Activated naive CD8-positive, alpha-beta T cell treated with anti-CD3 and anti-CD28 coated beads, Interleukin-2, amount 10 ng/mL, durations not matched to agents 7 days and 5 days (primary cell): ENCODE data around the gene CTNND2. TPM values are rescaled to one million over a fixed set of nuclear protein-coding genes. Genes with fewer than 3 reads are reported as not detected.

Source experiments
- ATAC-seq: fragments of 150-1000 bp; cut with Tn5 transposase; one replicate; pipeline ENCODE4 v1.10.0; 2021; ENCODE audit warnings: low read depth, moderate library complexity
- POLR2A ChIA-PET: fragments of 350-600 bp; sonication (Branson Sonifier 250); formaldehyde crosslinking; loops from one replicate; lab custom pipeline; 2021; ENCODE audit warnings: antibody characterized with exemption; lab: Charles Lee
- DNase-seq: peaks from one replicate; pipeline ENCODE4 v3.0.0; 2021
- H3K27ac Mint-ChIP-seq: one replicate; pipeline ENCODE4 v1.8.0; 2022; ENCODE audit warnings: mild to moderate bottlenecking, mixed read lengths
- H3K27me3 Mint-ChIP-seq: one replicate; pipeline ENCODE4 v1.8.0; 2022; ENCODE audit warnings: mild to moderate bottlenecking, moderate library complexity, mixed read lengths
- H3K36me3 Mint-ChIP-seq: one replicate; pipeline ENCODE4 v1.8.0; 2021; ENCODE audit warnings: mild to moderate bottlenecking, mixed read lengths
- H3K4me1 Mint-ChIP-seq: one replicate; pipeline ENCODE4 v1.8.0; 2021; ENCODE audit warnings: mixed read lengths
- H3K4me3 Mint-ChIP-seq: one replicate; pipeline ENCODE4 v1.8.0; 2022; ENCODE audit warnings: mild to moderate bottlenecking, moderate library complexity, mixed read lengths
- H3K9me3 Mint-ChIP-seq: one replicate; pipeline ENCODE4 v1.8.0; 2021; ENCODE audit warnings: mixed read lengths
- total RNA-seq, 2 experiments: library from RNA; stranded (reverse); gene quantifications; one replicate each; pipeline ENCODE4 v1.2.3, GENCODE V29; 2021

The CTNND2 gene
- total RNA-seq, 2 experiments from 2014 or later = not detected

DNA sequence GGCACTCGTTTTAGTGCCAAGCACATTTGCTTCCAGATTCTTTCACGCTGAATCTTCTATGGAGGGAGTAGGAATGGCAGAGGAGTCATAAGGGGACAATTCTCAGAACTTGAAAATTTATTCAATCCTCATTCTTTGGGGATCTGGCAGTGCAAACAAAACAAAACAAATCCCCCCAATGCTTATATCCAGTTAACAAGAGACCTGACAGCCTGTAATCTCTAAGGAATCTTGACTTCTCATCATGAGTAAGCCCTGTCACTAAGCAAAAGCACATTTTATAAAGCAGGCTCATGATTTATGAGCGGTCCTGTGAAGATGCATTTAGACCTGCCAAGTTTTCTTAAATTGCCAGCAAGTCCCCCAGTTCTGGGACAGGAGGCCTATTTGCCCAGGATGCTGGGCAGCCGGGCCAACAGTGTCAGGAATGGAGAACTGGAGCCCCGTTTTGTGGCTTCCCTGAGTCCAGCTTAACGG, 513.9 kb downstream of the CTNND2 start:
- H3K36me3 Mint-ChIP-seq = no peaks in the 10 kb centered on the region
- ATAC-seq (no peak), DNase-seq (no peak)
- no peak overlapping the region for H3K27ac Mint-ChIP-seq
- no peak overlapping the region for H3K4me3 Mint-ChIP-seq
- no peaks in the 10 kb centered on the region for H3K4me1 Mint-ChIP-seq
- H3K27me3 Mint-ChIP-seq = peaks cover 15% of the 10 kb centered on the region
- POLR2A ChIA-PET = no interaction called here
- no peaks in the 10 kb centered on the region for H3K9me3 Mint-ChIP-seq

DNA sequence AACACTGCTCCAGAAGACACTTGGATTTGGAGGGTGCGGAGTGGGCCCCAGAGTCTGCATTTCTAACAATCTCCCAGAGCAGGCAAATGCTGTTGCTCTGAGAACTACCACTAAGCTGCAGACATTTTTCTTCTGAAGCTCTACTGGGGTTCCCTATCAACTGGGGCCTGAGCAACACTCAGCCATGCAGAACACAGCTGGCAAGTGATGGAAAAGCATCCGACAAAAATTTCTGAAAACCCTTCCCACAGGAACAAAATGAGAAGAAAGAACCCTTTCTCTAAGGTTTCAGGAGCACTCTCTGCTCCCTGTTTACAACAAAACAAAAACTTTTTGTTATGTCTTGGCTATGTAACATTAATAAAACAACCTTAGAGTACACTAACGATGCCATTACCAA, 516.9 kb downstream of the CTNND2 start:
- H3K4me1 Mint-ChIP-seq = peaks cover 2% of the 10 kb centered on the region
- no peak overlapping the region for H3K27ac Mint-ChIP-seq
- no peak overlapping the region for H3K4me3 Mint-ChIP-seq
- no peaks in the 10 kb centered on the region for H3K9me3 Mint-ChIP-seq
- ATAC-seq (no peak), DNase-seq (no peak)
- H3K27me3 Mint-ChIP-seq = peaks cover 32% of the 10 kb centered on the region
- POLR2A ChIA-PET = no interaction called here
- H3K36me3 Mint-ChIP-seq = no peaks in the 10 kb centered on the region

DNA sequence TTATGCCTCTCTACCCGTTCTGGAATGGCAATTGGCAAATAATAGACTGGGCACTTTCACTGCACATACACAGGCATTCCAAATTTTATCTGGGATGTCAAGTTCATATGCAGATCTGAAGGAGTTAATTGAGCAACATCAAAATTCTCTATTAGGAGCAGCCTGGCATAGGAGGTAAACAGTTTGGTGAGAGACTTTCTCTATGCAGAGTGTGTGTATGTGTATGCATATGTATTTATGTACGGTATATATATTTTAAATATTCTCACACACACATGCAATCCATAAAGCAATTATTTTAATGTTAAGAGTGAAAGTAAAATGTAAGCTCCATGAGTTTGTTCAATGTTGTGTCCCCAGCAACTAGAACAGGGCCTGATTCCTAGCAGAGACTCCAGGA, 517.8 kb downstream of the CTNND2 start:
- H3K27me3 Mint-ChIP-seq = peaks cover 35% of the 10 kb centered on the region
- POLR2A ChIA-PET = no interaction called here
- H3K4me1 Mint-ChIP-seq = peaks cover 2% of the 10 kb centered on the region
- no peaks in the 10 kb centered on the region for H3K36me3 Mint-ChIP-seq
- H3K27ac Mint-ChIP-seq = no peak overlapping the region
- no peaks in the 10 kb centered on the region for H3K9me3 Mint-ChIP-seq
- ATAC-seq (no peak), DNase-seq (no peak)
- H3K4me3 Mint-ChIP-seq = no peak overlapping the region

DNA sequence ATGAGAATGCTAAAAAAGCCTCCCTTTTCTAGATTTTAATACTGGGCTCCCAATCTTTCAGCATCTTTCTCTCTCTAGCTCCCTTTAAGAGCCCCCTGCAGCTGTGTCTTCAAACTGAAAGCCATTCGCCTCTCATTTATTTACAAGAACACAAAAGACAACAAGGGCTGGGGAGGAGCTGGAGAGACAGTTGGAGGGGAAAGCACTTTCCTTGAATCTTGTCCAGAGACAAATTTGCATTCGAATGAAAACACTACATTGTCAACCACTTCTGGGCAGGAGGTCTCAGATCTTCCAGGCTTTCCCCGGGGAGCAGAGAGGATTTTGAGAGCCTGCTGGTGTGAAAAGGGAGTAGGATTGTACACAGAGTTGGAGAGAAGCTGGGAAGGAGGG, 518.3 kb downstream of the CTNND2 start:
- Mint-ChIP-seq H3K27me3 (peaks cover 36% of the 10 kb centered on the region), H3K36me3 (no peaks in the 10 kb centered on the region), H3K27ac (no peak overlapping the region), H3K4me3 (no peak overlapping the region), H3K4me1 (peaks cover 2% of the 10 kb centered on the region), H3K9me3 (no peaks in the 10 kb centered on the region)
- no peak for ATAC-seq
- no peak for DNase-seq
- POLR2A ChIA-PET = no interaction called here

DNA sequence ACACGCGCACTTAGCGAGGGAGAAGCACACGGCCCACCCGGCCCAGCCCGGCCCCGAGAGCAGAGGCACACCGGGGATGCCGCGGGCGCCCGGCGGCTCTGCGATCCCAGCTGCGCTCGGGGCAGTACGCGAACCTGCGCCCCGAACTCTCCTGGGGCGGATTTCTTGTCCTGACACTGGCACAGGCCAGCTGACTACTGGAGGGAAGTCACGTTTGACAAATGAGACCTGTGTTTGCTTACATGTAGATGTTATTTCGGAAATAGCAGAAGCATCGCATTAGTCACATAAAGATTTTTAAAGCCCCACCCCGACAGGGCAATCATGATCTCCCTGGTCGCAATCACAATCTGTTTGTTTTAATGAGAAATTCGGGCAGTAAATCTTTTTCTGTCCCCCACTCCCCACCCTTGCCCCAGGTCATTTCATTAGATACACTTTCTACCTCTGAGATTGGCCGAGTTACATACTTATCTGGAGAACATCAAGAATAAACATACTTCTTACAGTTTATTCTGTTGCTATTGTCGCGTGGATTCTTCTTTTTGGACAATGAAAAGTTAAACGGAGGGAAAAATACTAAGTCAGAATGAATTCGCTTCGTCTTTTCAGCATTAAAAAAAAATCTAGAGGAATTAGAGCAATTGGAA, 518.9 kb downstream of the CTNND2 start:
- POLR2A ChIA-PET = no interaction called here
- Mint-ChIP-seq H3K27me3 (peaks cover 36% of the 10 kb centered on the region), H3K9me3 (no peaks in the 10 kb centered on the region), H3K27ac (no peak overlapping the region), H3K36me3 (no peaks in the 10 kb centered on the region), H3K4me1 (peaks cover 2% of the 10 kb centered on the region), H3K4me3 (no peak overlapping the region)
- no peak for ATAC-seq
- DNase-seq = peak; percentile 28

DNA sequence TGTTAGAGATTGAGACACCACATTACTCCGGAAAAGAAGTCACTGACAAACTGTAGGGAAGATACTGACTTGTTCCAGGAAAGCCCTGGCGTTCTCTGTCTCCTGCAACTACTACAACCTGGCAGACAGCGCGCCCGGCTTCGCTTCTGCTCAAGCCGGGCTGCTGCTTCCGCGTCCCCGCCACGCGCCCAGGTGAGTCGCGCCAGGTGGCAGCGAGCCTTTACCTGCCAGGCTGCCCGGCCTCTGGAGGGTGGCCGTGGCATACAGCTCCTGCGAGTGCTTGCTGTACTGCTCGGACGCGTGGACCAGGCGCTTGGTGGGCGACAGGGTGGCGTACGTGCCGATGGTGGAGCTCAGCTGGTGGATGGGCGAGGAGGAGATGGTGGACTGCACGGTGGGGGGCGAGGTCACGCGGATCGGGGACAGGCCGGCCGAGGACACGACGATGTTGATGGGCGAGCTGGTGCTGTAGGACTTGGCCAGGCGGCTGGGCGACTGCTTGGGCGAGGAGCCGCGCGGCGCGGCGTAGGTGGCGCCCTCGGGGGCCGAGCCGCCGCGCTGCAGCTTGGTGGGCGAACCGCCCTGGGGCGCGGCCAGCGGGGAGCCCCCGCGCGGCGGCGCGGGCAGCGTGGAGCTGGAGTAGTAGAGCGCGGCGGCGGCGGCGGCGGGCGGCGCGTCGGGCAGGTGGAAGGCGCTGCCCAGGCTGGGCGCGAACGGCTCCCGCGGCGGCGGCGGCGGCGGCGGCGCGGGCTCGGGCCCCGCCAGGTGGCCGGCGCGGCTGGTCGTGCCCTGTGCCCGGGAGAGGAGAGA, 519.6 kb downstream of the CTNND2 start:
- ATAC-seq = no peak
- no peak for DNase-seq
- no peak overlapping the region for H3K27ac Mint-ChIP-seq
- no peaks in the 10 kb centered on the region for H3K9me3 Mint-ChIP-seq
- H3K4me1 Mint-ChIP-seq = peaks cover 2% of the 10 kb centered on the region
- H3K4me3 Mint-ChIP-seq = no peak overlapping the region
- H3K36me3 Mint-ChIP-seq = no peaks in the 10 kb centered on the region
- POLR2A ChIA-PET = no interaction called here
- peaks cover 36% of the 10 kb centered on the region for H3K27me3 Mint-ChIP-seq

DNA sequence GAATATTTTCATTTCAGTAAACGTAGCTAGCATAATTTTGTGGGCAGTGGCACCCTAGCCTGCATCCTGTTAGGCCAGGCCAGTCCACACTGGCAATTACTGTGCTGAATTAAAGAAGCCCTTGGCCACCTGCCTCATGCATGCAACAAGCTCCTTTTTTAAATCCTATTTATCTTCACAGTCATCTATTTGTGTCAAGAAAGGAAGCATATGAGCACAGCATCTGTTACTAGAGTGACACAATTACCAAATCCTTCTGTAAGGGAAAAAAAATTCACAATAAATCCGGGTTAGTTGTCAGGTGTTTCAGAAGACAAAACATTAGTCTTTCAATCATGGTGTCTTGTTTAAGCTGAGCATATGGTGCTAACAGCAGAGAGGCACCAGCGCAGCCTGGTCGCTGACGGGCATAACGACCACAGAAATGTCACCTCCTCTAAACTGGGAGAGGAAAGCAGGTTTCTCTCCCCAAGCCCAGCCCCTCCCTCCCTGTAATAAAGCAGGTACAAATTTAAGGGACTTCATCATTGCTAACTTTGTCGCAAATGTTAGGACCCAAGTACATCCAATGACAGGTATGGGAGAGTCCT, 520.6 kb downstream of the CTNND2 start:
- no peak overlapping the region for H3K4me3 Mint-ChIP-seq
- no peaks in the 10 kb centered on the region for H3K9me3 Mint-ChIP-seq
- H3K4me1 Mint-ChIP-seq = peaks cover 2% of the 10 kb centered on the region
- no peak for ATAC-seq
- no peak for DNase-seq
- H3K27ac Mint-ChIP-seq = no peak overlapping the region
- peaks cover 36% of the 10 kb centered on the region for H3K27me3 Mint-ChIP-seq
- POLR2A ChIA-PET = no interaction called here
- no peaks in the 10 kb centered on the region for H3K36me3 Mint-ChIP-seq

DNA sequence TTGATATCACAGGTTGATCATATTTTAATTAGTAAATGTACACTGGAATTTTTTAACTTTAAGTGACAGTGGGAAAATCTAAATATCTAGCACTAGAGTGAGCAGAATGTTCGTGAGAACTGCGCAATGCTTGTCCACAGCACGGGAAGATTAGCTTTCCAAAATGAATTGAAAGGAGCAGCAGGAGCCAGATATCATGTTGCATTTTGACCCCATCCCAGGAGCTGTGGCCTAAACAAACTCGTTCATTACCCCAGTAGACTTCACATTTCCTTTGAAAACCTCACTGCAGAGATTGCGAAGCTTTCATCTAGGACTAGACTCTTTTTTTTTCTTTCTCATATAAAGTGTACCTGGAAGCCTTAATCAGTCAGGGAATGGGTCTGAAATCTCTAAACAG, 525.8 kb downstream of the CTNND2 start:
- Mint-ChIP-seq H3K27me3 (peaks cover 11% of the 10 kb centered on the region), H3K4me1 (no peaks in the 10 kb centered on the region), H3K27ac (no peak overlapping the region), H3K4me3 (no peak overlapping the region), H3K36me3 (no peaks in the 10 kb centered on the region), H3K9me3 (no peaks in the 10 kb centered on the region)
- DNase-seq = no peak
- POLR2A ChIA-PET = no interaction called here
- ATAC-seq = no peak

DNA sequence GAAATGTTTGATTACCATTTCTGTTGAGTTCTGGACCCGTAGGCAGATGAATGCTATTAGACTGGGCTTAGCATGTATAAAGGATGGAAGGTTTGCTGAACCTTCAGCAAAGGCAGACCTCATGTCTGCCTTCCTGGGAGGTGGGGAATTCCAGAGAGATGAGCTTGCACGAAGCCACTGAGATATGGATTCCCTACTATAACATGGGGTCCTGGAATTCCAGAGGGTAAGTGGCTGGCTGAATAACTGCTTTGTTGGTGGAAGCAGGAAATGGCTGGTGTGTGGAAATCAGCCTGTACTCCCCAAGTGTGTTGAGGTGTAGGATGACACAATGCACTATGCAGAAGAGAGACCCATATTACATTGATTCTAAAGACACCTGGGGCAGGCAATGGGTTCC, 526.4 kb downstream of the CTNND2 start:
- Mint-ChIP-seq H3K27ac (no peak overlapping the region), H3K4me1 (no peaks in the 10 kb centered on the region), H3K4me3 (no peak overlapping the region), H3K27me3 (peaks cover 7% of the 10 kb centered on the region), H3K9me3 (no peaks in the 10 kb centered on the region), H3K36me3 (no peaks in the 10 kb centered on the region)
- ATAC-seq = no peak
- POLR2A ChIA-PET = no interaction called here
- DNase-seq = no peak

DNA sequence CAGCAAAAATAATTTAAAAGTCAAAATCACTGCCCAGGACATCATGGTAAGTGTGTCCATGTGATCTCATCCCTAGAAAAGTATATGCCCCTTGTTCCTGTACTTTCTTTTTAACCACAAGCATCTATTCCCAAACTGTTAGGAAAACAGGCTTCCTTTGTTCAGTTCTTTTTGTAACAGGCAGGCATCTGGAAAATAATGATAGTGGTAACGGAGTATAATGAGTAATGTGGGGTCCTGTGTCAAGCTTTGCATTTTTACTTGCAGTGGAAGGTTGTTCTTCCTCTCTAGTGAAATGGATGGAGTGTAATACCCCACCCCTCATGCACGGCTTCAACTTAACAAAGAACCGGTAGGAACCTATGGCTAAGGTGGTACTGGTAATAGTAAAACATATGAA, 532.1 kb downstream of the CTNND2 start:
- no peak for ATAC-seq
- Mint-ChIP-seq H3K9me3 (no peaks in the 10 kb centered on the region), H3K4me3 (no peak overlapping the region), H3K4me1 (no peaks in the 10 kb centered on the region), H3K27ac (no peak overlapping the region), H3K36me3 (no peaks in the 10 kb centered on the region), H3K27me3 (no peaks in the 10 kb centered on the region)
- POLR2A ChIA-PET = no interaction called here
- DNase-seq = no peak

DNA sequence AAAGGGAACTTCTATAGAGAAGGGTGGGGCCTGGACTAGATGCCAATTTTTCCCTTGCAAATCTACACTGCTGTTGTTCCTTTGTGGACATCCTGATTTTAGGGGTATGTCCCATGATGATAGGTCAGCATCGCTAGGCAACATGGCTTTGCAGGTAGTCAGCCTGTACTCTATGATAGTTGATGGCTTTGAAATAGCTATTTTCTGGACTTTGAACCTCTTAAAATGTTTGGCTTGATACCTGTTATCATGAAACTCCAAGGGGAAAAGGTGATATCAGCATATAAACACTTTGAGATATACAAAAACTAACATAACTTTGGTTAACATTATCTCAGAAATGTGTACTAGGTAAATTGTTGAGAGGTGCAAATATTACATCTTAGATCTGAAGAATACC, 533.2 kb downstream of the CTNND2 start:
- POLR2A ChIA-PET = no interaction called here
- H3K4me1 Mint-ChIP-seq = no peaks in the 10 kb centered on the region
- no peaks in the 10 kb centered on the region for H3K9me3 Mint-ChIP-seq

DNA sequence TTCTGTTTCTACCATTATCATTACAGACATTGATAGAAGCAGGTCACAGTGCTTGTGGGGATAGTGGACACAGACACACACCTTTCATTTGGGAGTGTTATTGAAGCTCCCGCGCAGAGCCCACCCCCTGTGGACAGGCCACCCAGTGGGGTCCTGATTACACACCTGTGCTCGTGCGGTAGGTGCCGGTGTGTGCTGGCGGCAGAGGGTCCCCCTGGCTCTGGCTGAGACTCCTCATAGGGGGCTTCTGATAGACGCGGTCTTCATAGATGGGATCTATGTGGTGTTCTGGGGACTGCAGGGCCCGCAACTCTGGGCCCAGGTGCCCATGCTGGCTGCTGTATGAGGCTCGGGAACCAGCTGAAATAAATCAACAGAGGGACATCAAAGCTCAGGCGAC, 539.7 kb downstream of the CTNND2 start:
- Mint-ChIP-seq H3K4me3 (no peak overlapping the region), H3K27me3 (no peaks in the 10 kb centered on the region), H3K4me1 (no peaks in the 10 kb centered on the region), H3K27ac (no peak overlapping the region), H3K36me3 (no peaks in the 10 kb centered on the region), H3K9me3 (no peaks in the 10 kb centered on the region)
- DNase-seq (no peak), ATAC-seq (no peak)
- POLR2A ChIA-PET = no interaction called here

More for the DNA sequence above, 533.2 kb downstream of the CTNND2 start:
- H3K4me3 Mint-ChIP-seq = no peak overlapping the region
- ATAC-seq (no peak), DNase-seq (no peak)
- H3K27me3 Mint-ChIP-seq = no peaks in the 10 kb centered on the region
- no peak overlapping the region for H3K27ac Mint-ChIP-seq
- H3K36me3 Mint-ChIP-seq = no peaks in the 10 kb centered on the region

DNA sequence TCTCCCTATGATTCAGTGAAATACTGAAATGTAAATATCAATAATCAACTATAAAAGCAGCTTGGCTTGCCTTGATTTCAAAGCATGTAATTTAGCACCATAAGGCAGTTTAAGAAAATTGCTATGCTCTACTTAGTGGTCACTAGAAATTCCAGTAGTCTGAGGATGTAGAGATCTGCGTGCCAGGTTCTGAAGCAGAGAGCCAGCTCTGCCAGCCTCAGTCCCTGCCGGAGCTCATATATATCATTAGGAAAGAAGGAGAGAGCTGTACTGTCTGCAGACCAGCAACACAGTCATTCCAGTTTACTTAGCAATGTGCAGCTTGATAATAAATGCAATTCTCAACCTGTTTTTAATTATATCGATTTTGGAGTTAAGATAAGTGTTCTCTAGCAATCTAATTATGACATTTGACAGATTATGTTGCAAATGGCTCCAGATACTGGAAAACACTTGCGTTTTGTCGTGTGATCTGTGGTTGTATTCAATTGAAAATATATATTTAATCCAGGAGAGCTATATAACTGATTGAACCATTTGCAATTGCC, 540.5 kb downstream of the CTNND2 start:
- H3K27ac Mint-ChIP-seq = no peak overlapping the region
- H3K36me3 Mint-ChIP-seq = no peaks in the 10 kb centered on the region
- H3K4me3 Mint-ChIP-seq = no peak overlapping the region
- DNase-seq (no peak), ATAC-seq (no peak)
- no peaks in the 10 kb centered on the region for H3K4me1 Mint-ChIP-seq
- POLR2A ChIA-PET = no interaction called here
- no peaks in the 10 kb centered on the region for H3K9me3 Mint-ChIP-seq
- H3K27me3 Mint-ChIP-seq = no peaks in the 10 kb centered on the region
